IPS DF 4.7 (cell line): Measurements from ENCODE around the gene SMG9.
"Not testable (repeated sequence)": the region's sequence is repeated elsewhere in the genome, so short reads cannot be mapped to it uniquely, and the experiment has no call there.

Source experiments
- DNase-seq: peaks from one replicate; pipeline ENCODE4 v3.0.0-alpha.2; 2013; ENCODE audit warnings: low spot score; ENCODE audit errors: extremely low read depth

The SMG9 gene

DNA sequence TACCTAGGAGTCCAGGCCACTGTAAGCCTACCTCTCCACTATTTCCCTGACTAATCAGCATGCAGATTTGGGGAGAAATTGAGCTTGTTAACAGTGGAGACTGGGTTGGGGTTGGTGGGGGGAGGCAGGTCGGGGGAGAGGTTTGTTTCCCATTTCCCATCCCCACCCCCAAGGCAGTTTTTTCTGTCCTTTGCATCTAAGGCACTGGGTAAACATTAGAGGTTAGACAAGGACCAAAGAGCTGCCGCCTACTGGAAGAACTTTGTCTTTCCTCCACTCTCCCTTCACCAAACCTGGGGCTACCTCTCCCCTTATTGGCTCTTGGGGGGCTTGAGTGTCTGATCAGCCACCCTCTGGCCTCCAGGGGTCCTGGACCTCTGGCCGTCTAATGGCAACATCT lies 25.1 kb upstream of the SMG9 start:
- no peak for DNase-seq

DNA sequence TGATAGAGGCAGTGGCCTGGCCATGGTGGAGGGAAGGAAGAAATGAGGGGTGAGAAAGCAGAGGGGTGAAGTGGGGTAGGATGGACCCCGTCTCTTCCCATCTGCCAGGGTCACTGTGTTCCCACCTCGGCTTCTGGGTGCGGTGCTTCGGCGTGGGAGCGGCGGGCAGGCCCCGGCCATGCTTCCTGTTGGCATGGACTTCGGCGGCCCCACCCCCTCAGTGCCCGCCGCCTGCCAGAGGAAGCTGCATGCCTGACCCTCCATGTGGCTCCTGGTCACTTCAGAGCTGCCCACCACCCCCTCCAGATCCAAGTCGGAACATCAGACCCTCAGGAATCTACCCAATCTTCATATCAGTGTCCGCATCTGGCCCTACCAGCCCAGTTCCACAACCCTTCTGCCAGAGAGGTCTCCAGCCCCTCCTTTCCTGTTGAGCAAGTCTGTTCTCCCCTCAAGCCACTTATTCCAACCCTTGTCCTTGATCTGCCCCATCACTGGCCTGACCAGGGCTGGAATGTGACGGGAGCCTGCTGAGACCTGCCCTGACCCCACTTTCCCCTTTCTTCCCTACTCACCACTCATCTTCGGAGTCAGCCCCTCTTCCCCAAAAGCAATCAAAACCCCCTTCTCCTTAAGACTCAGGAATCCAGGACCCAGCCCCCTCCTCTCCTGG lies 24.5 kb upstream of the SMG9 start:
- DNase-seq: no peak

DNA sequence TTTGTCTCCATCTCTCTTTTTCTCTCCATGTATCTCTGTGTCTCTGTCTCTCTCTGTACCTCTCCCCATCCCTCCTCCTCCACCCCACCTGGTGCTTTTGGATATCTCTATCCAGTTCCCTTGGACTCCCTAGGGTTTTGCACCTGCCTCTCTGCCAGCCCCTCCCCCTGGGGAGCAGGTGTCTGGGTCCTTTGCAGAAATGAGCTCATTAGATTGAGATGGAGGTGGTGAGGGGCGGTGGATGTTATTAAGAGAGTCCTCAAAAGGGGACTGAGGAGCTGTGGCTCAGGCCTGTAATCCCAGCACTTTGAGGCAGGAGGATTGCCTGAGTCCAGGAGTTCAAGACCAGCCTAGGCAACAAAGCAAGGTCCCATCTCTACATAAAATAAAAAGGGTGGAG lies 23.9 kb upstream of the SMG9 start:
- DNase-seq: no peak

DNA sequence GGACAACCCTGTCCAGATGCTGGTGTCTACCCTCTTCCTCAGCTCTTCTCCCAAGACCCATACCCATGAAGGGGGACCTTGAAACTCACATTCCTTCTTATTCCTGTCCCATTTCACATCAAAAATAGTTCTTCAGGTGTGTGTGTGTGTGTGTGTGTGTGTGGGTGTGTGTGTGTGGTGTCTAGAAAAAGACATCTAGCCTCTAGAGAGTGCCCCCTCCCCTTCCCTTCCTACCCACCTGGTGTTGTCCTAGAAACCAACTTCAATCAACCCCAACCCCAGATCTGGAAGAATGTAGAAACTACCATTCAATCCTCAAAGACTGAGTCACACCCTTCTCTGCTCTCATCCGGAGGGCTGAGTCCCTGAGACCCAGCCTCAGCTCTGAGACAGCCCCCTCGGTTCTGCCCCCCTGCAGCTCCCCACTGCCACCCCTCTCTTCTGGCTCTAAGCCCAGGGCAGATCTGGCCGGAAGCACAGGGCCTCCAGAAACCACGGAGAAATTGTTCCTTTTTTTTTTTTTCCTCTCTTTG lies 22.5 kb upstream of the SMG9 start:
- DNase-seq: no peak

DNA sequence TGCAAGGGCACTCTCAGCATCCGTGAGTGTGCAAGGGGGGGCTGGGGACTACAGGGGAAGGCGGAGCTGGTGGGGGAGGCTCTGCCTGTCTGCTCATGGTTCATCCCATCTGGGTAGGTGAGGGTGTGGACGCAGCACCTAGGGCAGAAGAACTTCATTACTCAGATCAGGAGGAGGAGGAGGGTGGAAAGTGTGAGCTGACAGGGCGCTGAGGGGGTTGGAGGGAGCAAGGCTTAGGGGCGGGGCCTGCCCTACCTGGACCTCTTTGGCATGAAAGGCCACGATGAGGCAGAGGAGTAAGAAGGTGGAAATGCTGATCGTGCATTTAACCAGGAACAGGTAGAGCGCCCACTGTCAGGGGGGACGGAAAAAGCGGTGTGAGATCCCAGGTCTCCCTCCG lies 21.5 kb upstream of the SMG9 start:
- no peak for DNase-seq

DNA sequence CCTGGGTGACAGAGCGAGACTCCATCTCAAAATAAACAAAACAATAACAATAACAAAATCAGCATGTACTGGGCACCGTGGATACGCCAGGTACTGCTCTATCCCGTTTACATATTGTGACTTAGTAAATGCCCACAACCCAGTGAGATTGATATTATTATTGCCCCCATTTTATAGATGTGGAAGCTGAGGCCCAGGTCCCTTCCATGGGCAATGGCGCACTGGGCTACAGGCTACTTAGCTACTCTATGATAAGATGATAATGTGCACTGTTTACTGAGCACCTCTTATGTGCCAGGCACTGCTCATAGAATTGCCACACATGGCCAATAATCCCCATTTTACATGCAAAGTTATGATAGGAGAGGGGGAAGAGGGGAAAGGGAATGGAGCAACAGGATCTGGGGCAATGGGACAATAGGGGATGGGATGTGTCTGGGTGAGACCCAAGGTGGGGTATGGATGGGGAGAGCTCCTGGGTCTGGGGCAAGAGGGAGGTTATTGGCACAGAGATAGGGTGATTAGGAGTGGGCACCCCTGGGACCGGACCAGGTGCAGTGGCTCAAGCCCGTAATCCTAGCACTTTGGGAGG lies 20.6 kb upstream of the SMG9 start:
- DNase-seq: no peak

DNA sequence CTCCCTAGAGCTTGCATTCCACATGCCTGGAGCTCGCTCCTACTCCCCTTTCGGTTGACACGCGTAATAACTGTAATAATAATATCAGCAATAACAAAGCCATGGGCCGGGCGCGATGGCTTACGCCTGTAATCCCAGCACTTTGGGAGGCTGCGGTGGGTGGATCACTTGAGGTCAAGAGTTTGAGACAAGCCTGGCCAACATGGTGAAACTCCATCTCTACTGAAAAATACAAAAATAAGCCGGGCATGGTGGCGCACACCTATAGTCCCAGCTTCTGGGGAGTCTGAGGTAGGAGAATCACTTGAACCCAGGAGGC lies 20.1 kb upstream of the SMG9 start:
- DNase-seq: not testable (repeated sequence)

DNA sequence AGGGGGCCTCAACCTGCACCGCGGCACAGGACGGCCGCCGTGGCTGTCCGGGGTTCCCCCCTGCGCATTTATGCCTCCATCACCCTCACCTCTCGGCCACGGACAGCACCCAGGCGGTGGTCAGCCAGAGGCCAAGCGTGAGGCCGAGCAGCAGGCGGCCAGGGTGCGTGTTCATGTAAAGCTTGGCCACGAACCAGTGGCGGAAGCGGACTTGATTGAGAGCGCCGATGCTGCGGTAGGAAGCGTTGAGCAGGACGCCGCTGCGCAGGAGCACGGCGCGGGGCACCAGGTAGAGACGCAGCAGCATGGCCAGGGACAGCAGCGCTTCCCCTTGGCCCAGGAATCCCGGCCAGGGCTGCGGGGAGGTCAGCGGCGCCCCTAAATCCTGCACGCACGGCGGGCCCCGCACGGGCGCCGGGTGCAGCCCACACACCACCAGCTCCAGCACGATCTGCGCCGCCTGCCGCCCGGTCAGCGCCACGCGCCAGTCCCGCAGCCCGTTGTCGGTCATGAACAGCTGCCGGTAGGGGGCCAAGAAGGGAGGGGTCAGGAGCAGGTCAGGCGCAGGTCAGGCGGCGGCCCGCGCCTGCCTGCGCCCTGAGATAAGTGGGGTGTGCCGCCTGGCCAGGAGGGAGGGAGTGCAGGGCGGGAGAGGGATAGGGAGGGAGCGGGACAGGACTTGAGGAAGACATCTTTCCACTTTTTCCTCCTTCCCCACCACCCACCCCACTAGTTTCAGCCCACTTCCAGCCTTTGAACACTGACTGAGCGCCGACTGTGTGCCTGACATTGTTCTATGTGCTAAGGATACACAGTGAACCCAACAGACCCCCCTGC lies 19.6 kb upstream of the SMG9 start:
- DNase-seq: no peak

DNA sequence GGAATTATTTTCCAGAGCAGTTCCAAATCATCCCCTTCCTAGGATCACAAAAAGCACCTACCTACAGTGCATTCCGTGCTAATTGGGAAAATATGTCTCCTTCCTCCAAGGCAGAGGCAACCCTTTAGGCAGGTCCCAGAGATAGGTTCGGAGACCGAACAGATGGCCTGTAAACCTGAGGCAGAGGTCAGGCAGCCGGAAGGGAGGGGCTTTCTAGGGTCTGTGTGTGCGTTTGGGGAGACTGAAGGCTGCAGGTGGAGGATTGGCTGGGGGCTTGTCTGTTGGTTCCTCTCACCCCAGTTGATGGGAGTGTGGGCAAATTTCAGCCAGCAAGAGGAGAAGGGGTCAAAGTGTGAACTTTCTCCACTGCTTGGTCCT lies 19.0 kb upstream of the SMG9 start:
- DNase-seq: no peak

DNA sequence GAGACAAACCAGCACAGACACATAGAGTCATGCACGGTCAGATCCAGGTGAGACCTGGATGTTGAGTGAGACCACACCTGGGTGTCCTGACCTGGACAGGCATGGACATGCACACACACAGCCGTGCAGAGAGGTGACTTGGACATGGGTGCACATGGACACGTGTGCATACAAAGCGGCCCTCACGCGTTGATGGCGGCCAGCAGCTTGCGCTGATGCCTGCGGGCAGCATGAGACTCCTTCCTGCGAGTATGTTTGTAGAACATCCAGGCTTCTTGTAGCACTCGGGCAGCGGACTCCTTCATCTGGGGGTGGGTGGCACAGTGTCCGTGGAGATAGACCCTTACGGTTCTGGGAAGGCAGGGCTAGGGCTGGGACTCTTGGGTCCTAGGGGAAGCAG lies 14.5 kb upstream of the SMG9 start:
- no peak for DNase-seq

DNA sequence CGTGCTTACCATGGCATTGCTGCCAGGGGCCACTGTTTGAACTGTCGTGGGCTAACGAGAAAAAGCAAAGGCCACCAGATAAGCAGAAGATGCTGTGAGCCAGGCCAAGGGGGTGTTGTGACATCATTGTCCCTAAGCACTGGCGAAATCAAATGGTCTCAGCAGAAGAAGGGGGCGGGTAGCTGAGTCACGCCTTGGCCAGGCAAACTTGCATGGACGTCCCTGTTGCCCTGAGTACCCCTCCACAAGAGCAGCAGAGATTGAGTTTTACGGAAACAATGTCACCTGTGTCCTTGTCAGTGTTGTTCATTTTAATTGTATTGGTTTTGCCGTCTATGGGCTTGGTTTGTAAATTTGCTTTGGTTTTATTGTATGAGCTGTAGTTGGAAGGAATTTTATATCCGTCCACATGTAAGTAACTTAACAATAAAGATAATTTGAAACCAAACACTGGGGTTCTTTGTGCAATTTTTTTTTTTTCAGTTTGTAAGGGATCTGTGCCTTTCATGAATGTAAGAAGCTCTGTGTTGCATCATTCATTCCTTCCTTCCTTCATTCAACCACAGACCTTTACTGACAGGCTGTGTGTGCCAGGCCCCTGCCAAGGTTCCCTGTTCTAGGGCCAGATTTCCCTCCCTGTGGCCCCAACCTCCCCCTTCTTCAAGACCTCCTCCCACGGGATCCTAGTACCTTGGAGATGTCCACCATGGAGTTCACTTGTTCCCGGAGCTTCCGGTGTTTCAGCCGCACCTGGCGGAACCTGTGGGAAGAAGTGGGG lies 13.7 kb upstream of the SMG9 start:
- no peak for DNase-seq

DNA sequence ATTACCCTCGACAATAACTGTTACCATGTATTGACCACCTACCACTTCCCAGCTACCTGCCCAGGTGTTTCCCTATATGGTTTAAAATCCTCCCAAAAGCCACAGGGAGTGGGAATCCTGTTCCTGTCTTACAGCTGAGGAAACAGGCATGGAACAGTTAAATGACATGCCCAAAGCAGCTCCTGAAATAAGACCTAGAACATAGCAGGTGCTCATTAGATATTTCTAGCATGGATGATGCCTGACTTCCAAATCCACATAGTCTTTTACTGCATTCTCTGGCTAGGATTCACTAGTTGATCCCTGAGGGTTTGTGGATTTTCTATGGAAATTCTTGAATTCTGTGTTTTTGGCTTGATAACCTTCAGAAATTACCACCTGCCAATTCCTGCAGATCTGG lies 13.1 kb upstream of the SMG9 start:
- DNase-seq: no peak

DNA sequence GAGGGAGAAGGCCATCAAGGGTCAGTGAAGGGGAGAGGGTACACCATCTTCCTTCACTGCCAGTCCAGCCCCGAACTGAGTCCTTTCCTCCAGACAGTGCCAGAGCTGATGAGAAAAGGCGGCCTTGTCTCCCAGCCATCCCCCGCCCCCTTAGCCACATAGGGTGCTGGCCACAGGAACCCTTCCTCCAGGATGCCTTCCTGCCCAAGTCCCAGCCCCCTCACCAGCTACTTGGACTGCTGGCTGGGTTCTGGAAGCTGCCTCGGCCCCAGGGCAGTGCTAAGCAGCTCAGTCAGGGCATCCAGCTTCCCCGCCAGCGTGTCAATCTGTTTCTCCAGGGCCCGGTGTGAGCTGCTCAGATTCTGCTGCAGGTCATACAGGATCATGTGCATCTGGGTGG lies 12.6 kb upstream of the SMG9 start:
- DNase-seq: no peak

DNA sequence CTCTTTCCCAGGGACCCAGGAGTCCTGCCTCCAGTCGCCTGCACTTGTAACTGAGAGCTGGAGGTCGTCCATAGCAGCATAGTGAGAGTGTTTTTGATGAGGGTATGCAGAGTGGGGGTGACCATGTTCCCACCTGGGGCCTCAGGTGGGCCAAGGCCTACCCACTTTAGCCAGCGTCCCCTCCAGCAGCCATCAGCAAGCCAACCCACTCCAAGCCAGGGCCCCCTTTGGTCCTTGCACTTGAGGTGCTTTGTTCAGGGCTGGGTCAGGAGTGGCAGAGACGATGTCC lies 11.9 kb upstream of the SMG9 start:
- no peak for DNase-seq

DNA sequence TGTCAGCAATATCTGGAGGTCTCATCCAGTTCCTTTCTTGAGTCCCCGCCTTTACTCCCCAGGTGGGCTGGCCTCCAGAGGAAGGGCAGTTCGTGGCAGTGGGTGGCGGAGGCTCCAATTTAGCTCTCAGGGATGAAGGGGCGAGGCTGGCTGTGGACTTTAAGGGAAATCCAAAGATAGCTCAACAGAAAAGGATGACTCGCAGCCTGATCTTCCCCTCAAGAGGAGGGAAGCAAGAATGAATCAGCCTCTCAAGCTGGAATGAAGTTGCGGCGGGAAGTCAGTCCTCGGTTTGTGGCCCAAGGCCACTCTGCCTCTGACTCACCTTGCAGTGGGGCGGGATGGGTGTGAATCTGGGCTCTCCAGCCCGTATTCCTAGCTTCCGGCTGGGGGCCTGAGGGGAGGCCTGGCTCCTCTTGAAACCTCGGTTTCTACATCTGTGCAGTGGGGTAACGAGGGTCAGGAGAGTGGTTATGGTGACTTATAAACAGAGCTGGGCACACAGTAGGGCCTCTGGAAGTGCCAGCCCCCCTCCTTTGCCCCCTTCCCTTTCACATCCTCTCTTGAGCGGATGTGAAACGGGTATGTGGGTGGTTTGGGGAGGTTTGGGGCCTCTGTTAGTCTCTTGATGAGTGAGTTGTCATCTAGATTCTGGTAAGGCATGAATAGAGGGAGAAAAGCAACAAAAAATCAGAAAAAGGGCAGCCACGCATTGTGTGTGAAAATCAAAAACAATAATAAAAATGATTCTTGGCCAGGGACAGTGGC lies 10.5 kb upstream of the SMG9 start:
- no peak for DNase-seq

DNA sequence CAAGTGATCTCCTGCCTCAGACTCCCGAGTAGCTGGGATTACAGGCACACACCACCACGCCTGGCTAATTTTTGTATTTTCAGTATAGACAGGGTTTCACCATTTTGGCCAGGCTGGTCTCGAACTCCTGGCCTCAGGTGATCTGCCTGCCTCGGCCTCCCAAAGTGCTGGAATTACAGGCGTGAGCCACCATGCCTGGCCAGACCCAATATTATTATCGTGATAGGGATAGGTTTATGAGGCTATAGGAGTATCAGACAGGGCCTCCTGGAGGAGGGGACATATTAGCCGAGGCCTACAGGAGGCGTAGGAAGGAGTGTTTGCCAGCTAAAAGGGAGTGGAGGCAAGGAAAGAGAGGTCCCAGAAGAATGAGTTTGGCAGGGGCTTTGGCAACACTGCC lies 9.9 kb upstream of the SMG9 start:
- DNase-seq: not testable (repeated sequence)

DNA sequence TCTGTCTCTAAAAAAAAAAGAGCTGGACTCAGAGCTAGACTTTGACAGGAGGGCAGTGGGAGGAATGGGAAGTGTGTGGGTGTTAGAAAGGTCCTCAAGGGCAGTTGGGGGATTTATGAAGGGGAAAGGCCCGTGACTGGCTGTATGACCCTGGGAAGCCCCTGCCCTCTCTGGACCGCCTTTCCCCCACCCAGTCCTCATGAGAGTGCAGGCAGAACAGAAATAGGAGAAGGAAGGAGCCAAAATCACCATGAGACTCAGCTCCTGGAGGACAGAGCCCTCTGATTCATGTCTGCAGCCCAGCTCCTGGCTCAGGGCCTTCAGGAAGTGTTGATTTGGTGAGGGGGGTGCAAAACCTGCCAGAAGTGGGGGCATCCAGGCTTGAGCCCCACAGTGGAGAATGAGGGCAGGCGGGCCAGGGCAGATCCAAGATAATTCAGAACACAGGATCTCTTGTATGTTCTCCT lies 8.7 kb upstream of the SMG9 start:
- DNase-seq: no peak

DNA sequence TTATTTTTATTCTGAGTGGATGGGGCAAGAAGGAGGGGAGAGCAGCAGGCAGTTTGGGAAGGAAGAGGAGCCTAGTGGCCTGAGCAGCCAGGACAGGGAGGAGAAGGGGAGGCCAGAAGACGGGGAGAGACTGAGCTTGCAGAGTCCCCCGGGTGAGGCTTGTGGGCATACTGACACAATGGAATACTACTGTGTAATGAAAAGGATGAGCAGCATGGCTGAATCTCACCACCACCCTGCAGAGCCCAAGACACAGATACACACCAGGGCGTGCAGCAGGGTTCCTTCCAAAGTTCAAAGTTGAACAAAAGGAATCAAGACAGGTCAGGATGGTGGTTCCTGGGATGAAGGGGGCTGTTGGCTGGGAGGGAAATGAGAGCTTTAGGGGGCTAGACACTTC lies 8.1 kb upstream of the SMG9 start:
- DNase-seq: no peak

DNA sequence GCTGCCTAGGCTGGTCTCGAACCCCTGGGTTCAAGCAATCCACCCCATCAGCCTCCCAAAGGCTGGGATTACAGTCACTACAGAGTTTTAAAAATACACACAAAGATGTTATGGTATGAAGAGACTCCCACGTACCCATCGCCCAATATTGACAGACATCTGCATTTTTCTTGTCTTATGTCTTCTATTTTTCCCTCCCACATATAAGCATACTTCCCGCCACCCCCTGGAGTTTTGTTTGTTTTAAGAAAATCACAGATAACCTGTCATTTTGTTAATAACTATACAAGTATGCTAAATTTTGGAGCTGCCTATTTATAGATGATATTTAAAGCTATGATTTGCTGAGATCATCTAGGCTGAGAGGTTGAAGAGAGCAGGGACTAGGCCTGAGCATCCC lies 6.2 kb upstream of the SMG9 start:
- DNase-seq: no peak

DNA sequence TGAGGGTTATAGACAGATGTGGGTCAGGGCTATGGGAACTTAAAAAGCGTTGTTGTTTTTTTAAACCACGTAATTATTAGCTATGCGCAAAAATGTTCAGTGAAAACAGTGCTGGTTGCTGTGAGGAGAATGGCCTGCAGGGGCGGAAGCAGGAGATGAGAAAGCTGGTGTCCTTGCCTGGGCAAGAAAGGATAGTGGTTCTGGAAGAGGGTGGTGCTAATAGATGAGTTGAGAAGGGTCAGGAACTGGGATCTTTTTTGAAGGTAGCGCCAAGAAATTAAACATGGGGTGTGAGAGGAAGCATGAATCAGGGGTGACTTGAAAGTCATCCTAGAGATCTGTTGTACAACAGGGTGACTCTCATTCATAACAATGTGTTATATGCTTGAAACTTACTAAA lies 4.8 kb upstream of the SMG9 start:
- no peak for DNase-seq

DNA sequence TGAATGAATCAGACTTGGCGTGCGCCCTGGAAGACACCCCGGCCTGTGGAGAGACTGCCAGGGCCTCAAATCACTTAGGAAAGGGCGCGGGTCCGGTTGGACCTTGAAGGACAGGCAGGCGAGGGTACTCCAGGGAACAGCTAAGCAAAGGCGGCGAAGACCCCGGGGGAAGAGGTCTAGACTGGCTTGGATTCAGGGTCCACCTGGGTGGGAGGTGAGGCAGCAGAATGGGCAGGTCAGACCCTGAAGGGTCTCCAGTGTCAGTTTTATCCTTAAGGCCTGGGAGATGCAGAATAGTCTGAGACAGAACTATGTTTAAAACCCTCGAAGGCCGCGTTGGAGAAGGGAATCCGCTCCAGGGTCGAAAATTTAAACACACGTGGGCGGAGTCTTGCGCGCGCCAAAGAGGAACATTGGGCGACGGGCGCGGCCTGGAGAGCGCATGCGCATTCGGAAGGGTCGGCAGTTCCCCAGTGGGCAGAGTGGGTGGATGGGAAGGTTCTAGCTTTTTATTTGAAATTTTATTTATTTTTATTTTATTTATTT lies 567 bp upstream of the SMG9 start:
- no peak for DNase-seq
